Measurements from ENCODE around the gene PRR13. TPM values are rescaled to one million over a fixed set of nuclear protein-coding genes. Genes with fewer than 3 reads are reported as not detected.
"Not testable (repeated sequence)": the region's sequence is repeated elsewhere in the genome, so short reads cannot be mapped to it uniquely, and the experiment has no call there.

PRR13 gene
- total and polyA plus RNA-seq, 2 donors (not counting 3 experiments of a cell fraction or from before 2014, with no cell fraction given): 68.9 to 139 TPM

DNA sequence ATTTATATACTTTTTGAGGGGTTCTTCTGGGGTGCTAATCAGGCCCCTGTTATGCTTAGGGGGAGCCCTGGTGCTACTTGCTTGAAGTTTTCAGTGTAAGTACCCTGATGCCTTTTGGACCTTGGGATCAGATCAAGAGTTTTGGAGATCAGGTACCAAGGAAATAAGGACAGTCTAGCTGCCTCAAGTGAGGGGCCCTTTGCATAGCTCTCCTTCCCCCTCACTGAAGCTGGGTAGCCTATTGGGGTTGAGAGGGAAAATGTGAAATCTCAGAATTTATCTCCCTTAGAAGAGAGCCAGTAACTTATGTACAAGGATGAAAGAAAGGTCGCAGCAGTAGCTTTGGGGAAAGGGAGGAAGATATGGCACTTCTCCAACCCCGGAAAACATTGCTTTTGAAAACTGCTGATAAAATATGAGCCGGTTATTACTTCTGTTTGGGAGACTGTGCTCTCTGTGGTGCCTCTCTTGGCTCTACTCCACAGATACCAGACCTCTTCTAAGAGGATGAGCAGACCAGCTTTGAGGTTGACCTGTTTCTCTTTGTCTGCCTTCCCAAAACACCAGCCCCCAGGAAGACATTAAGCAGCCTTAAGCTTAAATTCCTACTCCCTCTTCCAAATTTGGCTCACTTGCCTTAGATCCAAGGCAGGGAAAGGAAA, 26.6 kb upstream of the PRR13 start:
- no peak for TF ChIP-seq POLR2AphosphoS5 (IDR thresholded peaks at IDR 0.05; ENCODE audit: insufficient read depth, low read depth, low read length)
- TF ChIP-seq, protein P1, sequence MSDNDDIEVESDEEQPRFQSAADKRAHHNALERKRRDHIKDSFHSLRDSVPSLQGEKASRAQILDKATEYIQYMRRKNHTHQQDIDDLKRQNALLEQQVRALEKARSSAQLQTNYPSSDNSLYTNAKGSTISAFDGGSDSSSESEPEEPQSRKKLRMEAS (IDR thresholded peaks at IDR 0.05; ENCODE audit: insufficient read depth, insufficient read length): no peak
- intact Hi-C loops (cut with micrococcal nuclease): no loop called here

DNA sequence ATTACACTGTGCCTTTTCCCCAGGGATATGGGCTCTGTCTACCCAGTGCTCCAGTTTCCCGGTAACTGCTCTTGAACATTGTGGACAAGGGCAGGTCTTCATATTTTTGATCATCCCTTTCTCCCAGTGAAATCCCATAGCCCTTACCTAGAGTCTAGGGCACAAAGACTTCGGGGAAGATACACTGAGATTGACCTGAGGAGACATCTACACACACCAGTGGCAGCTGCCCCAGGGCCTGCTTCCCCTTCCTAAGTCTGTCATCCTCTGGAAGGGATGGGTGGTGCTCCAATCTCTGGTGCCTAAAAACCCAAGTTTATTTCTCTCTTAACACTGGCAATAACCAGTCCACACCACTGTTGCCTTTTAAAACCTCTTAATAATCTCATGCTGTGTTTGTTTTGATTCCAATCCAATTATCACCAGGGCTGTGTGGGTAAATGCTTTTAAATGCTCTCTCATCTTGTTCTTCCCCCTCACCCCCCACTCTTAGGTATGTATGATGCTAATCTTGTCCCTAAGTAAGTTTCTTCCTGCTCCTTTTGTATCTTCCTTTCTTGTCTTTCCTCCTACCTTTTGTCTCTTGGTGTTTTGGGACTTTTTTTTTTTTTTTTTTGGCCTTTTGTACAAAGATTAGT, 25.7 kb upstream of the PRR13 start:
- H3K4me3 ChIP-seq (replicated peaks in 1 of 3; ENCODE audit: insufficient read depth in 1 of 3, low read depth in 1 of 3, low read length in 3 of 3); H4K20me1 ChIP-seq (replicated peaks; ENCODE audit: control insufficient read depth, extremely low read depth, insufficient read depth, low read length); POLR2A ChIA-PET; H3K27ac ChIP-seq (ENCODE audit: insufficient read depth, low read depth, low read length); FAIRE-seq; intact Hi-C loops (cut with micrococcal nuclease); DNase-seq (ENCODE audit: low read depth, low spot score); H3K4me2 ChIP-seq (ENCODE audit: insufficient read depth, low read length); H3K9ac ChIP-seq (replicated peaks; ENCODE audit: extremely low read depth, insufficient read depth, low read length); H3K9me1 ChIP-seq (replicated peaks; ENCODE audit: control insufficient read depth, extremely low read depth, insufficient read depth, low read length); dilution Hi-C loops (cut with MboI; ENCODE audit: extremely low pct_ligation_motif_present, low sequenced_read_pairs); H3K9me3 ChIP-seq (replicated peaks; ENCODE audit: control insufficient read depth, insufficient read depth, low read length); H3K79me2 ChIP-seq (ENCODE audit: control insufficient read depth, insufficient read depth, low read length); H3K36me3 ChIP-seq (ENCODE audit: control insufficient read depth in 2 of 2, extremely low read depth in 1 of 2, insufficient read depth in 2 of 2, low read length in 2 of 2); BruUV-seq (replicated peaks); H3K27me3 ChIP-seq (ENCODE audit: control insufficient read depth in 2 of 2, insufficient read depth in 2 of 2, low read length in 2 of 2); H2AFZ ChIP-seq (ENCODE audit: low read depth, low read length): not testable (repeated sequence)
- H3K4me1 ChIP-seq (ENCODE audit: control insufficient read depth, extremely low read depth, insufficient read depth, low read length): peaks cover 24% of the 10 kb centered on the region
- CTCF ChIA-PET: interaction anchor here (1.3 to 9.7 kb wide), 5 partner anchors 9 to 71 kb away, joined by 5 to 101 read pairs (median 7); no protein-coding TSS in a partner anchor

More for the DNA sequence above, 26.6 kb upstream of the PRR13 start:
- DNase-seq (ENCODE audit: low read depth, low spot score) (peak; percentile 32), FAIRE-seq (no peak)
- Histone ChIP-seq H3K9ac (replicated peaks; ENCODE audit: extremely low read depth, insufficient read depth, low read length) (no peak overlapping the region), H3K4me2 (ENCODE audit: insufficient read depth, low read length) (no peak overlapping the region), H3K27ac (ENCODE audit: insufficient read depth, low read depth, low read length) (no peak overlapping the region), H4K20me1 (replicated peaks; ENCODE audit: control insufficient read depth, extremely low read depth, insufficient read depth, low read length) (no peaks in the 10 kb centered on the region), H3K27me3 (ENCODE audit: control insufficient read depth in 2 of 2, insufficient read depth in 2 of 2, low read length in 2 of 2) (no peaks in the 10 kb centered on the region), H2AFZ (ENCODE audit: low read depth, low read length) (no peak overlapping the region), H3K9me3 (replicated peaks; ENCODE audit: control insufficient read depth, insufficient read depth, low read length) (no peaks in the 10 kb centered on the region), H3K36me3 (ENCODE audit: control insufficient read depth in 2 of 2, extremely low read depth in 1 of 2, insufficient read depth in 2 of 2, low read length in 2 of 2) (peaks cover 7 to 9% of the 10 kb centered on the region in 2 experiments), H3K4me3 (replicated peaks in 1 of 3; ENCODE audit: insufficient read depth in 1 of 3, low read depth in 1 of 3, low read length in 3 of 3) (no peak overlapping the region), H3K79me2 (ENCODE audit: control insufficient read depth, insufficient read depth, low read length) (no peaks in the 10 kb centered on the region), H3K4me1 (ENCODE audit: control insufficient read depth, extremely low read depth, insufficient read depth, low read length) (peaks cover 24% of the 10 kb centered on the region), H3K9me1 (replicated peaks; ENCODE audit: control insufficient read depth, extremely low read depth, insufficient read depth, low read length) (no peaks in the 10 kb centered on the region)
- CTCF ChIA-PET: interaction anchor here (1.1 to 9.7 kb wide), 6 partner anchors 10 to 87 kb away, joined by 4 to 101 read pairs (median 6); no protein-coding TSS in a partner anchor
- POLR2A ChIA-PET: no interaction called here
- dilution Hi-C loops (cut with MboI; ENCODE audit: extremely low pct_ligation_motif_present, low sequenced_read_pairs): no loop called here
- BruUV-seq (replicated peaks): no TSS peak

DNA sequence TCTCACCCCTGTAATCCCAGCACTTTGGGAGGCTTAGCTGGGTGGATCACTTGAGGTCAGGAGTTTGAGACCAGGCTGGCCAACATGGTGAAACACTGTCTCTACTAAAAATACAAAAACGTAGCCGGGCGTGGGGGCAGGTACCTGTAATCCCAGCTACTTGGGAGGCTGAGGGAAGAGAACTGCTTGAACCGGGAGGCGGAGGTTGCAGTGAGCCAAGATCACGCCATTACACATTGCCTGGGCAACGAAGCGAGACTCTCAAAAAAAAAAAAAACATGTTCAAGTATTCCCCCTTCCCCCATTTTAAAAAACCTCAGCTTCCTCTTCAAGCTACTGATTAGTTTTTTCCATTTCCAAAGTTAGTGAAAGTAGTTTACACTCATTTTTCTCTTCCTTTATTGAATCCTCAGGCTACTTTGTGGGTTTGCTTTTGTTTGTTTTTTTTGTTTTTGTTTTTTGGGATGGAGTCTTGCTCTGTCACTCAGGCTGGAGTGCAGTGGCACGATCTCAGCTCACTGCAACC, 24.2 kb upstream of the PRR13 start:
- DNase-seq (ENCODE audit: low read depth, low spot score); dilution Hi-C loops (cut with MboI; ENCODE audit: extremely low pct_ligation_motif_present, low sequenced_read_pairs); H3K27me3 ChIP-seq (ENCODE audit: control insufficient read depth in 2 of 2, insufficient read depth in 2 of 2, low read length in 2 of 2); H3K79me2 ChIP-seq (ENCODE audit: control insufficient read depth, insufficient read depth, low read length); H4K20me1 ChIP-seq (replicated peaks; ENCODE audit: control insufficient read depth, extremely low read depth, insufficient read depth, low read length); H3K4me3 ChIP-seq (replicated peaks in 1 of 3; ENCODE audit: insufficient read depth in 1 of 3, low read depth in 1 of 3, low read length in 3 of 3); H3K9me3 ChIP-seq (replicated peaks; ENCODE audit: control insufficient read depth, insufficient read depth, low read length); H2AFZ ChIP-seq (ENCODE audit: low read depth, low read length); FAIRE-seq; H3K36me3 ChIP-seq (ENCODE audit: control insufficient read depth in 2 of 2, extremely low read depth in 1 of 2, insufficient read depth in 2 of 2, low read length in 2 of 2); H3K9ac ChIP-seq (replicated peaks; ENCODE audit: extremely low read depth, insufficient read depth, low read length); POLR2A ChIA-PET; intact Hi-C loops (cut with micrococcal nuclease); H3K4me2 ChIP-seq (ENCODE audit: insufficient read depth, low read length); H3K27ac ChIP-seq (ENCODE audit: insufficient read depth, low read depth, low read length); BruUV-seq (replicated peaks); H3K9me1 ChIP-seq (replicated peaks; ENCODE audit: control insufficient read depth, extremely low read depth, insufficient read depth, low read length): not testable (repeated sequence)
- CTCF ChIA-PET: interaction anchor here (0.7 to 9.7 kb wide), 7 partner anchors 36 to 96 kb away, joined by 3 to 101 read pairs (median 3); partner anchors contain the start of gene AAAS
- H3K4me1 ChIP-seq (ENCODE audit: control insufficient read depth, extremely low read depth, insufficient read depth, low read length): peaks cover 21% of the 10 kb centered on the region
